ENCODE results near the gene NPIPB8.
"Not testable (repeated sequence)": the region's sequence is repeated elsewhere in the genome, so short reads cannot be mapped to it uniquely, and the experiment has no call there.

Gene NPIPB8

GRCh38 chr16:28636093-28636823 is 1.6 kb upstream of the NPIPB8 start:
- DNase-seq, result peak; percentile 81

GRCh38 chr16:28638359-28638758 is 494 bp downstream of the NPIPB8 start:
- DNase-seq, result not testable (repeated sequence)

- DNase-seq, result not testable (repeated sequence)
Observed at GRCh38 chr16:28639959-28640358, 2.1 kb downstream of the NPIPB8 start.

DNA sequence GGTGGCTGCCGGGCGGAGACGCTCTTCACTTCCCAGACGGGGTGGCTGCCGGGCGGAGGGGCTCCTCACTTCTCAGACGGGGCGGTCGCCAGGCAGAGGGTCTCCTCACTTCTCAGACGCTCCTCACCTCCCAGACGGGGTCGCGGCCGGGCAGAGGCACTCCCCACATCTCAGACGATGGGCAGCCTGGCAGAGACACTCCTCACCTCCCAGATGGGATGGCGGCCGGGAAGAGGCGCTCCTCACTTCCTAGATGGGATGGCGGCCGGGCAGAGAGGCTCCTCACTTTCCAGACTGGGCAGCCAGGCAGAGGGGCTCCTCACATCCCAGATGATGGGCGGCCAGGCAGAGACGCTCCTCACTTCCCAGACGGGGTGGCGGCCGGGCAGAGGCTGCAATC is 28.4 kb downstream of the NPIPB8 start:
- DNase-seq, result not testable (repeated sequence)

DNA sequence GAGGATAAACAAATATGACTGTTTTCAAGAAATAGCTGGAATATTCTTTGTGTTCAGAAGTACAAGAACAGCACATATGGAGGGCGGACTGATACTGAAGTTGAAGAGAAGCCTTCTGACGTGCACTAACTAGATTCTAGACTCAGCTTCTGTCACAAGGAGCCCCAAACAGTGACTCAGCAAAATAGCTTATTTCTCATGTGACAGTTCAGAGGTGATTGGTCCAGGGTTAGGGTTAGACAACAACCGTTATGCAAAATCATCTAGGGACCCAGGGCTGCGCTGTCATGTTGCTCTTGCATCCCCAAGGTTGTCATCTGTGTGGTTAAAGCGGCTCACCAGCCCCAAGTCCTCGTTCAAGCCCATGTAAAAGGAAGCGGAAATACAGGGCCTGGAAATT is 29.6 kb downstream of the NPIPB8 start:
- DNase-seq, result not testable (repeated sequence)

GRCh38 chr16:28668199-28668598 is 30.3 kb downstream of the NPIPB8 start:
- not testable (repeated sequence) for DNase-seq

- DNase-seq, result not testable (repeated sequence)
Observed at GRCh38 chr16:28688327-28688952, 50.6 kb downstream of the NPIPB8 start.

GRCh38 chr16:28689425-28689824 is 51.6 kb downstream of the NPIPB8 start:
- not testable (repeated sequence) for DNase-seq

- not testable (repeated sequence) for DNase-seq
Observed at GRCh38 chr16:28691722-28692121, 53.9 kb downstream of the NPIPB8 start.

GRCh38 chr16:28693257-28693950 is 55.5 kb downstream of the NPIPB8 start:
- DNase-seq, result not testable (repeated sequence)

- DNase-seq, result not testable (repeated sequence)
Observed at GRCh38 chr16:28699792-28700191, 61.9 kb downstream of the NPIPB8 start.

DNA sequence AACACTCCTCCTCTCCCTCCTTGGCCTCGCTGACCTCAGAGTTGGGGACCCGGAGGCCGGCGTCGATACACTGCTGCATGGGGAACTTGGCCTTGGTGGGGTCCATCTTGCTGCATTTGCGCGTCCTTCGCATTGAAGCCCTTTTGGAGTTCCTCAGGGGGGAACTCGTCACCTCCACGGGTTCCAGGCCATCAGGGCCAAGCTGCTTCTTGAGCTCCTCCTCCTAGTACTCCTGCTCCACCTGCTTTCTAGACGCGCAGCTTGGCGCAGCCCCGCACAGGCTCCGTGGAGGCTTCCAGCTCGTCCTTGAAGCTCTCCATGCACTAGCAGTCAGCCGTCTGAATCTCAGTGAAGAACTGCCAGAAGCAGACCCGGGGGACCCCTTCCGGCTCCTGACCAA is 62.5 kb downstream of the NPIPB8 start:
- peak; percentile 1 for DNase-seq

GRCh38 chr16:28701384-28701783 is 63.5 kb downstream of the NPIPB8 start:
- not testable (repeated sequence) for DNase-seq

GRCh38 chr16:28704246-28704645 is 66.4 kb downstream of the NPIPB8 start:
- DNase-seq, result not testable (repeated sequence)
